ENCODE measurements around the gene SKI. TPM values are rescaled to one million over a fixed set of nuclear protein-coding genes. Genes with fewer than 3 reads are reported as not detected.

The SKI gene
- total and polyA plus RNA-seq, 2 donors (not counting 1 experiment from before 2014, with no cell fraction given): 14.9 to 74.9 TPM

GRCh38 chr1:2334366-2334765 is 106.2 kb downstream of the SKI start:
- Histone ChIP-seq H3K27ac (ENCODE audit: low read length in 2 of 2) (no peak overlapping the region), H3K4me1 (ENCODE audit: control insufficient read depth in 2 of 2, insufficient read depth in 2 of 2, low read length in 2 of 2) (no peaks in the 10 kb centered on the region), H4K20me1 (ENCODE audit: control insufficient read depth, insufficient read depth, low read length, poor library complexity, severe bottlenecking) (no peaks in the 10 kb centered on the region), H2AFZ (ENCODE audit: insufficient read depth, low read depth, low read length, poor library complexity, severe bottlenecking) (no peak overlapping the region), H3K4me2 (replicated peaks; ENCODE audit: low read depth, low read length, poor library complexity, severe bottlenecking) (no peak overlapping the region), H3K36me3 (replicated peaks in 1 of 2; ENCODE audit: control extremely low read depth in 1 of 2, control insufficient read depth in 1 of 2, extremely low read depth in 1 of 2, insufficient read depth in 2 of 2, low read length in 1 of 2) (no peaks in the 10 kb centered on the region), H3K9me3 (ENCODE audit: control extremely low read depth in 1 of 3, control insufficient read depth in 2 of 3, insufficient read depth in 1 of 3, low read length in 2 of 3) (no peaks in the 10 kb centered on the region), H3K9ac (ENCODE audit: low read length) (no peak overlapping the region), H3K27me3 (replicated peaks in 1 of 4; ENCODE audit: control extremely low read depth in 1 of 4, control insufficient read depth in 3 of 4, insufficient read depth in 4 of 4, low read length in 3 of 4) (no peaks in the 10 kb centered on the region), H3K79me2 (ENCODE audit: control insufficient read depth, insufficient read depth, low read length) (no peaks in the 10 kb centered on the region), H3K4me3 (ENCODE audit: control extremely low read depth in 1 of 5, extremely low read depth in 1 of 5, insufficient read depth in 1 of 5, low read depth in 2 of 5, low read length in 4 of 5) (no peak overlapping the region)
- no peaks in the 10 kb centered on the region for H3K27me3 Mint-ChIP-seq
- TF ChIP-seq CTCF (IDR thresholded peaks at IDR 0.05): no peak
- H3K9me3 Mint-ChIP-seq (ENCODE audit: insufficient read depth): no peaks in the 10 kb centered on the region
- POLR2A ChIA-PET: no interaction called here
- intact Hi-C loops (cut with micrococcal nuclease): no loop called here
- H3K27ac Mint-ChIP-seq: no peak overlapping the region
- DNase-seq: no peak
- ATAC-seq (ENCODE audit: low read depth): no peak
- CTCF ChIA-PET: no interaction called here
- 93% methylated on average over 21 of the region's 21 CpGs for WGBS (ENCODE audit: insufficient coverage)
- no peaks in the 10 kb centered on the region for H3K4me1 Mint-ChIP-seq
- no peak overlapping the region for H3K4me3 Mint-ChIP-seq

DNA sequence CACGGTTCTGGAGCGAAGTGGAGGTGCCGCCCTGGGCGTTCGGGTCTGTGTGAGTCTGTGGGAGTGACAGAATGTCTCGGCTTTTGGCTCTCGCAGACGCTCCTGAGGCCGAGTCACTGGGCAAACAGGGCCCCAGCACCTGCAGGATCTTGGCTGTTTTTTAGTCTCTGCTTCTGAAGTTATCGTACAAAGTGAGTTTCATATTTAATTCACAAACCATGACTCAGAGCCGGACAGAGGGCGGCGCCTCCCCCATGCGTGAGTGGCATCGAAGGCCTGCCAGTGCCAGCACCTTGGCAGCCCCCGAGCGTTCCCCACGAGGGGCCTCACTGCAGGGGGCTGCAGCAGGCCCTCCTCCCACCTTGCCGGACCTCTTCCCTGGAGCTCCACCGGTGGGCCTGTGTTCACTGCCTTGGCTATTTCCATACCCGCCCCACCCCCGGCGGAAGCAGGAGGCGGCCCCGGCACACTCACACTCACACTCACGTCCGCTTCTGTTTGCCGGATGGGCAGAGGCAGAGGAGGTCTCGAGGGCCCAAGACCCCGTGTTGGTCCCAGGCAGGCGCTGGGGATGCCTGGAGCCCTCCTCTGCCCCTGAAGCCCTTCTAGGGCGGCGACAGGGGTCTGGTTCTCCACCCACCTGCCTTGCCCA is 106.9 kb downstream of the SKI start:
- WGBS (ENCODE audit: insufficient coverage): 78% methylated on average over 32 of the region's 33 CpGs
- Mint-ChIP-seq H3K4me3 (no peak overlapping the region), H3K4me1 (no peaks in the 10 kb centered on the region), H3K27me3 (no peaks in the 10 kb centered on the region), H3K9me3 (ENCODE audit: insufficient read depth) (no peaks in the 10 kb centered on the region), H3K27ac (no peak overlapping the region)
- CTCF ChIA-PET: no interaction called here
- Histone ChIP-seq H3K4me1 (ENCODE audit: control insufficient read depth in 2 of 2, insufficient read depth in 2 of 2, low read length in 2 of 2) (no peaks in the 10 kb centered on the region), H4K20me1 (ENCODE audit: control insufficient read depth, insufficient read depth, low read length, poor library complexity, severe bottlenecking) (no peaks in the 10 kb centered on the region), H3K79me2 (ENCODE audit: control insufficient read depth, insufficient read depth, low read length) (no peaks in the 10 kb centered on the region), H2AFZ (ENCODE audit: insufficient read depth, low read depth, low read length, poor library complexity, severe bottlenecking) (no peak overlapping the region), H3K27me3 (replicated peaks in 1 of 4; ENCODE audit: control extremely low read depth in 1 of 4, control insufficient read depth in 3 of 4, insufficient read depth in 4 of 4, low read length in 3 of 4) (no peaks in the 10 kb centered on the region), H3K4me2 (replicated peaks; ENCODE audit: low read depth, low read length, poor library complexity, severe bottlenecking) (no peak overlapping the region), H3K27ac (ENCODE audit: low read length in 2 of 2) (no peak overlapping the region), H3K36me3 (replicated peaks in 1 of 2; ENCODE audit: control extremely low read depth in 1 of 2, control insufficient read depth in 1 of 2, extremely low read depth in 1 of 2, insufficient read depth in 2 of 2, low read length in 1 of 2) (no peaks in the 10 kb centered on the region), H3K4me3 (ENCODE audit: control extremely low read depth in 1 of 5, extremely low read depth in 1 of 5, insufficient read depth in 1 of 5, low read depth in 2 of 5, low read length in 4 of 5) (no peak overlapping the region), H3K9me3 (ENCODE audit: control extremely low read depth in 1 of 3, control insufficient read depth in 2 of 3, insufficient read depth in 1 of 3, low read length in 2 of 3) (no peaks in the 10 kb centered on the region), H3K9ac (ENCODE audit: low read length) (no peak overlapping the region)
- POLR2A ChIA-PET: no interaction called here
- TF ChIP-seq CTCF (IDR thresholded peaks at IDR 0.05): no peak
- no peak for TF ChIP-seq EZH2 (IDR thresholded peaks at IDR 0.05; ENCODE audit: borderline replicate concordance, insufficient read depth, low read depth, low read length, poor library complexity, severe bottlenecking)
- no peak for DNase-seq
- intact Hi-C loops (cut with micrococcal nuclease): no loop called here
- ATAC-seq (ENCODE audit: low read depth): no peak

Measured in B cell (primary cell).